ENCODE results near the gene RRH.

The RRH gene

GRCh38 chr4:109887071-109887470, 59.3 kb downstream of the RRH start:
- no peak for DNase-seq (ENCODE audit: low read depth)

- DNase-seq (ENCODE audit: low read depth), result no peak
Observed at GRCh38 chr4:109890076-109890475, 62.3 kb downstream of the RRH start.

Data from fibroblast of the conjunctiva (primary cell).